PC-3 (cell line): ENCODE measurements around the gene SYT9. TPM values are rescaled to one million over a fixed set of nuclear protein-coding genes. Genes with fewer than 3 reads are reported as not detected.

Experiments used
- ATAC-seq: fragments of 200-7000 bp; cut with Tn5 transposase; 2 replicates; pipeline ENCODE4 v1.9.1; 2020; ENCODE audit warnings: mild to moderate bottlenecking, moderate library complexity
- BruUV-seq: library from RNA; stranded (reverse); fragments of 400-500 nt; replicated peaks from 2 replicates; lab custom pipeline; 2021; lab: Mats Ljungman, UMichigan
- CTCF ChIA-PET: fragments of 300-600 bp; sonication (Branson Sonifier 250); formaldehyde crosslinking; loops from one replicate; lab custom pipeline; 2022; ENCODE audit warnings: antibody characterized with exemption; lab: Charles Lee
- POLR2A ChIA-PET: fragments of 300-600 bp; sonication (Branson Sonifier 250); formaldehyde crosslinking; loops from one replicate; lab custom pipeline; 2022; ENCODE audit warnings: antibody characterized with exemption; ENCODE audit not compliant: unreplicated experiment; lab: Charles Lee
- DNase-seq: peaks from one replicate; pipeline ENCODE4 v3.0.0-alpha.2; 2015
- H2AFZ ChIP-seq: fragments of 300-600 bp; sonication (generic); 2 replicates; pipeline ENCODE4 v1.6.0; 2016; ENCODE audit warnings: antibody characterized with exemption, low read length
- H3F3A ChIP-seq: fragments of 300-600 bp; sonication (generic); one replicate; pipeline ENCODE4 v1.6.0; 2017; ENCODE audit warnings: antibody characterized with exemption, low read length, control low read depth, mild to moderate bottlenecking; ENCODE audit not compliant: unreplicated experiment
- H3K27ac ChIP-seq: fragments of 300-600 bp; sonication (generic); 2 replicates; pipeline ENCODE4 v1.5.1; 2016; ENCODE audit warnings: mild to moderate bottlenecking, low read length
- H3K27me3 ChIP-seq: fragments of 300-600 bp; sonication (generic); 2 replicates; pipeline ENCODE4 v1.6.1; 2016; ENCODE audit warnings: low read length, mixed read lengths
- H3K36me3 ChIP-seq: fragments of 300-600 bp; sonication (generic); 2 replicates; pipeline ENCODE4 v1.6.1; 2016; ENCODE audit warnings: low read depth, mixed run types, low read length, mixed read lengths
- H3K4me1 ChIP-seq: fragments of 300-600 bp; sonication (generic); 2 replicates; pipeline ENCODE4 v1.5.1; 2016; ENCODE audit warnings: low read length; ENCODE audit not compliant: insufficient read depth
- H3K4me2 ChIP-seq: fragments of 300-600 bp; sonication (generic); 2 replicates; pipeline ENCODE4 v1.6.0; 2016; ENCODE audit warnings: low read length
- H3K4me3 ChIP-seq: fragments of 300-600 bp; sonication (generic); 2 replicates; pipeline ENCODE4 v1.5.1; 2016; ENCODE audit warnings: mild to moderate bottlenecking, low read length, mixed read lengths
- H3K79me2 ChIP-seq: fragments of 300-600 bp; sonication (generic); 2 replicates; pipeline ENCODE4 v1.6.1; 2017; ENCODE audit warnings: low read length, mixed read lengths
- H3K9ac ChIP-seq: fragments of 300-600 bp; sonication (generic); 2 replicates; pipeline ENCODE4 v1.6.0; 2016; ENCODE audit warnings: mild to moderate bottlenecking, low read length
- H3K9me2 ChIP-seq: fragments of 300-600 bp; sonication (generic); replicated peaks from 2 replicates; pipeline ENCODE4 v1.6.1; 2016; ENCODE audit warnings: mixed run types, low read length, mixed read lengths
- H3K9me3 ChIP-seq: fragments of 300-600 bp; sonication (generic); 2 replicates; pipeline ENCODE4 v1.6.1; 2016; ENCODE audit warnings: low read length, mixed read lengths
- H4K20me1 ChIP-seq: fragments of 300-600 bp; sonication (generic); 2 replicates; pipeline ENCODE4 v1.6.1; 2016; ENCODE audit warnings: low read length, mixed read lengths
- EZH2 ChIP-seq: fragments of 300-600 bp; sonication (generic); IDR thresholded peaks from one replicate; pipeline ENCODE4 v1.6.1; 2017; ENCODE audit warnings: antibody characterized with exemption, mild to moderate bottlenecking, low read length; ENCODE audit not compliant: unreplicated experiment
- EZH2phosphoT487 ChIP-seq: fragments of 300-600 bp; sonication (generic); IDR thresholded peaks from 2 replicates; pipeline ENCODE4 v1.6.1; 2018; ENCODE audit warnings: mild to moderate bottlenecking, antibody characterized with exemption, low read length, borderline replicate concordance
- intact Hi-C: fragments of 100-400 bp; cut with micrococcal nuclease; formaldehyde crosslinking; loops from 2 replicates; pipeline ENCODE4 v1.9.0; 2023
- total RNA-seq: library from RNA; depleted of rRNA; stranded (reverse); fragments of >200 nt; gene quantifications from 2 replicates; pipeline ENCODE4 v1.2.3, GENCODE V29; 2014
- TF ChIP-seq, protein P1 (sequence below): fragments of 300-600 bp; sonication (generic); conservative IDR thresholded peaks from 2 replicates; pipeline ENCODE4 v1.5.1; 2017; ENCODE audit warnings: antibody characterized with exemption, low read depth, mild to moderate bottlenecking, low read length

Gene SYT9
- total RNA-seq, 1 experiment from 2014 or later = 6.3 TPM

DNA sequence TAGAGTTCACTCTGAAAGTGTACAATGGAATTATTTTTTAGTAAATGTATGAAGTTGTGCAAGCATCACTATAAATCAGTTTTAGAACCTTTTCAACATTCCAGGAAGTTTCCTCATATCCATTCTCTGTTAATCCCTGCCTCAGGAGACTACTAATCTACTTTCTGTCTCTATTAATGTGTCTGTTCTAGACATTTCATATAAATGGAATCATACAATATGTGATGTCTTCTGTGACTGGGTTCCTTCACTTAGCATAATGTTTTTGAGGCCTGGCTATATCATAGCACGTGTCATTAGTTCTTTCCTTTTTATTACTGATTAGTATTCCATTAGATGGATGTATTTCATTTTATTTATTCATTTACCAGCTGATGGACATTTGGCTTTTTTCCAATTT, 17.1 kb downstream of the SYT9 start:
- no peak overlapping the region for H2AFZ ChIP-seq
- no peak for ATAC-seq
- H3K9me3 ChIP-seq = no peaks in the 10 kb centered on the region
- H3K9me2 ChIP-seq = no peaks in the 10 kb centered on the region
- POLR2A ChIA-PET = no interaction called here
- no peaks in the 10 kb centered on the region for H3K36me3 ChIP-seq
- no peaks in the 10 kb centered on the region for H3F3A ChIP-seq
- no peaks in the 10 kb centered on the region for H4K20me1 ChIP-seq
- no peak overlapping the region for H3K27ac ChIP-seq
- no peaks in the 10 kb centered on the region for H3K79me2 ChIP-seq
- no TSS peak for BruUV-seq
- no peak overlapping the region for H3K4me2 ChIP-seq
- no peaks in the 10 kb centered on the region for H3K27me3 ChIP-seq
- H3K9ac ChIP-seq = no peak overlapping the region
- DNase-seq = no peak
- no peak overlapping the region for H3K4me3 ChIP-seq
- intact Hi-C loops = no loop called here
- H3K4me1 ChIP-seq = no peaks in the 10 kb centered on the region
- TF ChIP-seq EZH2phosphoT487 (no peak), EZH2 (no peak)
- TF ChIP-seq, protein P1, sequence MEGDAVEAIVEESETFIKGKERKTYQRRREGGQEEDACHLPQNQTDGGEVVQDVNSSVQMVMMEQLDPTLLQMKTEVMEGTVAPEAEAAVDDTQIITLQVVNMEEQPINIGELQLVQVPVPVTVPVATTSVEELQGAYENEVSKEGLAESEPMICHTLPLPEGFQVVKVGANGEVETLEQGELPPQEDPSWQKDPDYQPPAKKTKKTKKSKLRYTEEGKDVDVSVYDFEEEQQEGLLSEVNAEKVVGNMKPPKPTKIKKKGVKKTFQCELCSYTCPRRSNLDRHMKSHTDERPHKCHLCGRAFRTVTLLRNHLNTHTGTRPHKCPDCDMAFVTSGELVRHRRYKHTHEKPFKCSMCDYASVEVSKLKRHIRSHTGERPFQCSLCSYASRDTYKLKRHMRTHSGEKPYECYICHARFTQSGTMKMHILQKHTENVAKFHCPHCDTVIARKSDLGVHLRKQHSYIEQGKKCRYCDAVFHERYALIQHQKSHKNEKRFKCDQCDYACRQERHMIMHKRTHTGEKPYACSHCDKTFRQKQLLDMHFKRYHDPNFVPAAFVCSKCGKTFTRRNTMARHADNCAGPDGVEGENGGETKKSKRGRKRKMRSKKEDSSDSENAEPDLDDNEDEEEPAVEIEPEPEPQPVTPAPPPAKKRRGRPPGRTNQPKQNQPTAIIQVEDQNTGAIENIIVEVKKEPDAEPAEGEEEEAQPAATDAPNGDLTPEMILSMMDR = no peak
- CTCF ChIA-PET = no interaction called here

DNA sequence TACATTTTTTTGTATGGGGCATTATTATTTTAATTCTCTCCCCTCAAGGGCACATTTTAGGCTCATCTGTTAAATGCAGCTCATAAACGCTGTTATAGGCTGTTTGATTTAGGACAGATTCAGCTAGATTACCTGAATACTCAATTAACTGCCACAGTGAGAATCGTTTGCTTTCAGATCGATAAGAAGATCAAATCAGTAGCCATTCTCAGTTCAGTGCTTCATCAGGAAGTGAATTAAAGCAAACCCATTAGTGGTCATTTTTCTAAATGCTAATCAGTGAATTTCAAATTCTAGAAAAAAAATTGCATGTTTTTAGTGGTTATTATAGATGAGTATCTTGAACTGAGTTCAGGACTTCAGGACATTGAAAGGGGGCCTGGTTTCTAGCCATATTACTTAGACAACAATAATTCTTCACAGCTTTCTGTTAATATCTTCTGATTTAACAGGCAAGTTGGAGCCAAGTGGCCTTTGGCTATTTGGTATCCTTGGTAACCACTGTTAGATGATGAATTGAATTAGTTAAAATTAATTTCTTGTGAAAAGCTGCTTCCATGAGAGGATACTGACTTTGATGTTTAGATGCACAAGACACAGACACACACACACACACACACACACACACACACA, 18.6 kb downstream of the SYT9 start:
- Histone ChIP-seq H3K4me2 (no peak overlapping the region), H3K9ac (no peak overlapping the region), H3K9me2 (no peaks in the 10 kb centered on the region), H3K4me3 (no peak overlapping the region), H3K27me3 (no peaks in the 10 kb centered on the region), H3K9me3 (no peaks in the 10 kb centered on the region), H3F3A (no peaks in the 10 kb centered on the region), H4K20me1 (no peaks in the 10 kb centered on the region), H3K79me2 (no peaks in the 10 kb centered on the region), H3K4me1 (no peaks in the 10 kb centered on the region), H3K27ac (no peak overlapping the region), H3K36me3 (no peaks in the 10 kb centered on the region), H2AFZ (no peak overlapping the region)
- DNase-seq = no peak
- no peak for TF ChIP-seq EZH2phosphoT487
- TF ChIP-seq EZH2 = no peak
- TF ChIP-seq, protein P1 = no peak
- intact Hi-C loops = no loop called here
- ChIA-PET POLR2A (no interaction called here), CTCF (no interaction called here)
- BruUV-seq = no TSS peak
- no peak for ATAC-seq

DNA sequence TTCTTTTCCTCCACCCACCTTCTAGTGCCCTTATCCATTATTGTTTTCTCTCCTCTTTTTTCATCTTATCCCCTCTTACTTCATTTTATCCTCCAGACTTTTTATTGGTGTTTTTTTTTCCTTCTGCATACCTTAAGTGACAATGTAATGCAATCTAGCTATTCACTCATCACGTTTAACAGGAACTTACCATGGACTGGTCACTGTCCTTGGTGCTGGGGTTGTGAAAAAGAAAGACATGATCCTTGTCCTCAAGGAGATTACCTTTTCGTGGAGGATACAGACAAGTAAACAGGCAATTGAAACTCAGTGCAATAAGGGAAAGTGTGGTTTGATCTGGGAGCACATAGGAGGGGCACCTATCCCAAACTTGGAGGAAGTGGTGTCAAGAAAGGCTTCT, 20.7 kb downstream of the SYT9 start:
- Histone ChIP-seq H3K4me1 (no peaks in the 10 kb centered on the region), H4K20me1 (no peaks in the 10 kb centered on the region), H3K27ac (no peak overlapping the region), H3K9me2 (no peaks in the 10 kb centered on the region), H3K4me3 (no peak overlapping the region), H2AFZ (no peak overlapping the region), H3K9ac (no peak overlapping the region), H3K9me3 (no peaks in the 10 kb centered on the region), H3K36me3 (no peaks in the 10 kb centered on the region), H3K79me2 (no peaks in the 10 kb centered on the region), H3F3A (no peaks in the 10 kb centered on the region), H3K4me2 (no peak overlapping the region), H3K27me3 (no peaks in the 10 kb centered on the region)
- TF ChIP-seq EZH2phosphoT487 (no peak), EZH2 (no peak)
- TF ChIP-seq, protein P1 = no peak
- ChIA-PET CTCF (no interaction called here), POLR2A (no interaction called here)
- no TSS peak for BruUV-seq
- ATAC-seq (no peak), DNase-seq (no peak)
- intact Hi-C loops = no loop called here
